Measurements from ENCODE around the gene RELCH.

- TF ChIP-seq, protein P1, sequence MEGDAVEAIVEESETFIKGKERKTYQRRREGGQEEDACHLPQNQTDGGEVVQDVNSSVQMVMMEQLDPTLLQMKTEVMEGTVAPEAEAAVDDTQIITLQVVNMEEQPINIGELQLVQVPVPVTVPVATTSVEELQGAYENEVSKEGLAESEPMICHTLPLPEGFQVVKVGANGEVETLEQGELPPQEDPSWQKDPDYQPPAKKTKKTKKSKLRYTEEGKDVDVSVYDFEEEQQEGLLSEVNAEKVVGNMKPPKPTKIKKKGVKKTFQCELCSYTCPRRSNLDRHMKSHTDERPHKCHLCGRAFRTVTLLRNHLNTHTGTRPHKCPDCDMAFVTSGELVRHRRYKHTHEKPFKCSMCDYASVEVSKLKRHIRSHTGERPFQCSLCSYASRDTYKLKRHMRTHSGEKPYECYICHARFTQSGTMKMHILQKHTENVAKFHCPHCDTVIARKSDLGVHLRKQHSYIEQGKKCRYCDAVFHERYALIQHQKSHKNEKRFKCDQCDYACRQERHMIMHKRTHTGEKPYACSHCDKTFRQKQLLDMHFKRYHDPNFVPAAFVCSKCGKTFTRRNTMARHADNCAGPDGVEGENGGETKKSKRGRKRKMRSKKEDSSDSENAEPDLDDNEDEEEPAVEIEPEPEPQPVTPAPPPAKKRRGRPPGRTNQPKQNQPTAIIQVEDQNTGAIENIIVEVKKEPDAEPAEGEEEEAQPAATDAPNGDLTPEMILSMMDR (IDR thresholded peaks at IDR 0.05), result no peak
- TF ChIP-seq ZFX (IDR thresholded peaks at IDR 0.05; ENCODE audit: borderline replicate concordance), result no peak
These were observed 16.2 kb upstream of the RELCH start for GRCh38 chr18:62170857-62171256.

Measured in 22Rv1 (cell line).